OCI-LY7 (cell line): ENCODE data around the gene TRIP6. TPM values are rescaled to one million over a fixed set of nuclear protein-coding genes. Genes with fewer than 3 reads are reported as not detected.

Experiments used
- BruUV-seq: library from RNA; stranded (reverse); fragments of 400-500 nt; replicated peaks from 2 replicates; lab custom pipeline; 2021; lab: Mats Ljungman, UMichigan
- CTCF ChIA-PET: fragments of 300-600 bp; sonication (Branson Sonifier 250); formaldehyde crosslinking; loops from one replicate; lab custom pipeline; 2022; ENCODE audit warnings: antibody characterized with exemption; ENCODE audit not compliant: unreplicated experiment; lab: Charles Lee
- POLR2A ChIA-PET: fragments of 300-600 bp; sonication (Branson Sonifier 250); formaldehyde crosslinking; loops from one replicate; lab custom pipeline; 2022; ENCODE audit warnings: antibody characterized with exemption; lab: Charles Lee
- DNase-seq: peaks from one replicate; pipeline ENCODE4 v3.0.0-alpha.2; 2015; ENCODE audit warnings: low spot score
- H2AFZ ChIP-seq: fragments of 200-600 bp; sonication (generic), shearing (Covaris generic); 2 replicates; pipeline ENCODE4 v1.6.1; 2014; ENCODE audit warnings: mild to moderate bottlenecking, antibody characterized with exemption, low read length, moderate library complexity
- H3K27ac ChIP-seq: fragments of 200-600 bp; sonication (generic); 2 replicates; pipeline ENCODE4 v1.5.1; 2014; ENCODE audit warnings: mixed run types, low read depth, mild to moderate bottlenecking, moderate library complexity, low read length, inconsistent platforms; ENCODE audit not compliant: poor library complexity, severe bottlenecking
- H3K36me3 ChIP-seq: fragments of 200-600 bp; sonication (generic); 2 replicates; pipeline ENCODE4 v1.6.1; 2014; ENCODE audit warnings: mild to moderate bottlenecking, antibody characterized with exemption, low read length, moderate library complexity, mixed read lengths; ENCODE audit not compliant: insufficient read depth
- H3K4me1 ChIP-seq: fragments of 200-600 bp; sonication (generic); 2 replicates; pipeline ENCODE4 v1.5.1; 2014; ENCODE audit warnings: mild to moderate bottlenecking, low read length; ENCODE audit not compliant: insufficient read depth, poor library complexity, severe bottlenecking
- H3K4me2 ChIP-seq: fragments of 200-600 bp; sonication (generic); 2 replicates; pipeline ENCODE4 v1.6.1; 2014; ENCODE audit warnings: mild to moderate bottlenecking, low read length
- H3K4me3 ChIP-seq: fragments of 200-600 bp; sonication (generic); 2 replicates; pipeline ENCODE4 v1.5.1; 2014; ENCODE audit warnings: mild to moderate bottlenecking, low read depth, low read length; ENCODE audit not compliant: poor library complexity, severe bottlenecking
- H3K79me2 ChIP-seq: fragments of 200-600 bp; sonication (generic); 2 replicates; pipeline ENCODE4 v1.6.1; 2016; ENCODE audit warnings: low read depth, mild to moderate bottlenecking, low read length, moderate library complexity, mixed read lengths; ENCODE audit not compliant: insufficient read depth
- H3K9me2 ChIP-seq: fragments of 200-600 bp; sonication (generic); 2 replicates; pipeline ENCODE4 v1.6.1; 2016; ENCODE audit warnings: mild to moderate bottlenecking, low read length, mixed read lengths; ENCODE audit not compliant: insufficient read depth
- H3K9me3 ChIP-seq: fragments of 200-600 bp; sonication (generic); 2 replicates; pipeline ENCODE4 v1.6.1; 2014; ENCODE audit warnings: mild to moderate bottlenecking, mixed run types, low read length, mixed read lengths
- H4K20me1 ChIP-seq: fragments of 200-600 bp; sonication (generic); 2 replicates; pipeline ENCODE4 v1.6.1; 2014; ENCODE audit warnings: mild to moderate bottlenecking, antibody characterized with exemption, low read length, moderate library complexity, mixed read lengths; ENCODE audit not compliant: insufficient read depth
- EZH2phosphoT487 ChIP-seq: fragments of 200-600 bp; sonication (generic); IDR thresholded peaks from 2 replicates; pipeline ENCODE4 v1.6.1; 2018; ENCODE audit warnings: low read depth, borderline replicate concordance, mild to moderate bottlenecking, mixed run types, antibody characterized with exemption, low read length, moderate library complexity, mixed read lengths
- intact Hi-C: fragments of 100-400 bp; cut with micrococcal nuclease; formaldehyde crosslinking; loops from one replicate; pipeline ENCODE4 v1.10.0; 2022; ENCODE audit not compliant: unreplicated experiment
- total RNA-seq, 2 experiments: library from RNA; depleted of rRNA in 1 of 2; stranded (reverse); fragments of >200 nt in 1 of 2; shearing (Covaris generic) in 1 of 2; gene quantifications; 2 replicates each; pipeline ENCODE4 v1.2.3, GENCODE V29; 2014 to 2022
- TF ChIP-seq, protein P1 (sequence below): fragments of 200-600 bp; sonication (generic); conservative IDR thresholded peaks from 2 replicates; pipeline ENCODE4 v1.5.1; 2014; ENCODE audit warnings: mild to moderate bottlenecking, antibody characterized with exemption, low read length, moderate library complexity, mixed read lengths

Gene TRIP6
- total RNA-seq, 2 experiments from 2014 or later: 3.1 to 3.3 TPM

- CTCF ChIA-PET: no interaction called here
- intact Hi-C loops: no loop called here
- POLR2A ChIA-PET: no interaction called here
These were observed 30.4 kb upstream of the TRIP6 start for GRCh38 chr7:100836812-100837098.

GRCh38 chr7:100837099-100837836 lies 29.9 kb upstream of the TRIP6 start:
- Histone ChIP-seq H3K27ac (no peak overlapping the region), H3K4me1 (no peaks in the 10 kb centered on the region), H3K4me2 (peak overlapping the region; percentile 31; the same call in 1 of the 2 replicates), H3K36me3 (no peaks in the 10 kb centered on the region), H3K9me3 (no peaks in the 10 kb centered on the region), H3K4me3 (no peak overlapping the region), H3K79me2 (no peaks in the 10 kb centered on the region), H3K9me2 (no peaks in the 10 kb centered on the region), H4K20me1 (no peaks in the 10 kb centered on the region), H2AFZ (no peak overlapping the region)
- POLR2A ChIA-PET: interaction anchor here (0.6 to 1.0 kb wide), 3 partner anchors 11 to 131 kb away, joined by 3 to 9 read pairs (median 4); partner anchors contain the start of gene POP7
- CTCF ChIA-PET: no interaction called here
- intact Hi-C loops: no loop called here
- no peak for DNase-seq
- BruUV-seq: no TSS peak
- TF ChIP-seq EZH2phosphoT487: no peak
- TF ChIP-seq, protein P1, sequence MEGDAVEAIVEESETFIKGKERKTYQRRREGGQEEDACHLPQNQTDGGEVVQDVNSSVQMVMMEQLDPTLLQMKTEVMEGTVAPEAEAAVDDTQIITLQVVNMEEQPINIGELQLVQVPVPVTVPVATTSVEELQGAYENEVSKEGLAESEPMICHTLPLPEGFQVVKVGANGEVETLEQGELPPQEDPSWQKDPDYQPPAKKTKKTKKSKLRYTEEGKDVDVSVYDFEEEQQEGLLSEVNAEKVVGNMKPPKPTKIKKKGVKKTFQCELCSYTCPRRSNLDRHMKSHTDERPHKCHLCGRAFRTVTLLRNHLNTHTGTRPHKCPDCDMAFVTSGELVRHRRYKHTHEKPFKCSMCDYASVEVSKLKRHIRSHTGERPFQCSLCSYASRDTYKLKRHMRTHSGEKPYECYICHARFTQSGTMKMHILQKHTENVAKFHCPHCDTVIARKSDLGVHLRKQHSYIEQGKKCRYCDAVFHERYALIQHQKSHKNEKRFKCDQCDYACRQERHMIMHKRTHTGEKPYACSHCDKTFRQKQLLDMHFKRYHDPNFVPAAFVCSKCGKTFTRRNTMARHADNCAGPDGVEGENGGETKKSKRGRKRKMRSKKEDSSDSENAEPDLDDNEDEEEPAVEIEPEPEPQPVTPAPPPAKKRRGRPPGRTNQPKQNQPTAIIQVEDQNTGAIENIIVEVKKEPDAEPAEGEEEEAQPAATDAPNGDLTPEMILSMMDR: no peak

More at GRCh38 chr7:100836812-100837098, 30.4 kb upstream of the TRIP6 start:
- H3K36me3 ChIP-seq: no peaks in the 10 kb centered on the region
- H3K9me2 ChIP-seq: no peaks in the 10 kb centered on the region
- no peaks in the 10 kb centered on the region for H3K4me1 ChIP-seq
- H3K27ac ChIP-seq: no peak overlapping the region
- no TSS peak for BruUV-seq
- H4K20me1 ChIP-seq: no peaks in the 10 kb centered on the region
- H3K4me2 ChIP-seq: peak overlapping the region; percentile 31; the same call in 1 of the 2 replicates
- no peaks in the 10 kb centered on the region for H3K79me2 ChIP-seq
- no peaks in the 10 kb centered on the region for H3K9me3 ChIP-seq
- no peak for DNase-seq
- no peak overlapping the region for H2AFZ ChIP-seq
- TF ChIP-seq, protein P1: no peak
- no peak for TF ChIP-seq EZH2phosphoT487
- no peak overlapping the region for H3K4me3 ChIP-seq

GRCh38 chr7:100839361-100839760 lies 27.8 kb upstream of the TRIP6 start:
- CTCF ChIA-PET: no interaction called here
- Histone ChIP-seq H2AFZ (no peak overlapping the region), H3K4me3 (no peak overlapping the region), H3K4me1 (no peaks in the 10 kb centered on the region), H3K9me3 (no peaks in the 10 kb centered on the region), H3K4me2 (no peak overlapping the region), H3K79me2 (no peaks in the 10 kb centered on the region), H3K27ac (no peak overlapping the region), H3K36me3 (no peaks in the 10 kb centered on the region), H3K9me2 (no peaks in the 10 kb centered on the region), H4K20me1 (no peaks in the 10 kb centered on the region)
- POLR2A ChIA-PET: interaction anchor here (0.6 kb wide), 1 partner anchor 27 kb away, joined by 4 read pairs; no protein-coding TSS in a partner anchor
- intact Hi-C loops: no loop called here
- no peak for TF ChIP-seq EZH2phosphoT487
- TF ChIP-seq, protein P1: no peak
- BruUV-seq: no TSS peak
- DNase-seq: no peak
